HTERT RPE-1 (cell line): ENCODE data around the gene PRKCSH.
"Not testable (repeated sequence)": the region's sequence is repeated elsewhere in the genome, so short reads cannot be mapped to it uniquely, and the experiment has no call there.

Source experiments
- in situ Hi-C: fragments of 300-500 bp; cut with MboI; formaldehyde crosslinking; loops from 4 replicates; pipeline ENCODE4 v1.14.3; 2020; ENCODE audit warnings: low sequenced_read_pairs

Gene PRKCSH

DNA sequence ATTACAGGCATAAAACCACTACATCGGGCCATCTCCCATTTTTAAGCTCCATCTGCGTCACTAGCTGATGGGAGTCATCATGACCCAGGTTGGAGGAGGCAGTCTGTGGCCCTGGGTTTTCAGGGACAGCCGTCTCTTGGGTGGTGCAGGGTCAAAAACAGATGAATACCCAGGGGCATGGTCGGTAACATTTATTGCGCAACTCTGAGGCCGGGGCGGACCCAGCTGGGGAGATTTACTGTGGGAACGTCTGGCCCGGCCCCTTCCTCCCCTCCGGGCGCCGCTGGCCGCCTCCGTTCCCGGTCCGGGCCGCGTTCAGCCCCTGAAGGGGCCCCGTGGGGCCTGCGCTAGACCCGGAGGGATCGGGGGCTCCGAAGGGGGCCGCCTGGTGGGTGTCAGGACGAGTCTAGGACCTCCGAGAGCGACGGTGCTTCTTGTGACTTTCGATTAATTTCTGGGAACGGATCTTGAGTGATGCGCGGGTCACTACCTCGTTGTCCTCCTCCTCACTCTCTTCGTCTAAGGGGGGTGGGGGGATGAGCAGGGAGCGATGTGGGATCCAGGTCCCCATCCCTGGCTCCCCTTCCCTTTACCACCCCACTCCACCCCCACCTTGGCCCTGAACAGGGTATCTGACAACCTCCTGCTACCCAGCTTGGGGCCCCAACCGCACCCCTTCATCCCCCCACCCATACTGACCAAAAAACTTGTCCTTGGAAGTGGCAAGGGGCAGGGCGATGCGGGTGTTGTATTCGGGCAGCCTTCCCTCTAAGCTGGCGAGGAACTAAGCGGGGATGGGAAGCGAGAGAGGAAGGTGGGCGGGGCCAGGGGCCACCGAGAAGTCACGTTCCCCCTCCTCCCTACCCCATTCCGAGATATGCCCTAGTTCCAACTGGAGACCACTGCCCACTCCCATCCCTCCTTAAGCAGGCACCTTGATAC, 14.7 kb upstream of the PRKCSH start:
- in situ Hi-C loops = no loop called here

GRCh38 chr19:11421371-11422098, 13.9 kb upstream of the PRKCSH start:
- in situ Hi-C loops = no loop called here

DNA sequence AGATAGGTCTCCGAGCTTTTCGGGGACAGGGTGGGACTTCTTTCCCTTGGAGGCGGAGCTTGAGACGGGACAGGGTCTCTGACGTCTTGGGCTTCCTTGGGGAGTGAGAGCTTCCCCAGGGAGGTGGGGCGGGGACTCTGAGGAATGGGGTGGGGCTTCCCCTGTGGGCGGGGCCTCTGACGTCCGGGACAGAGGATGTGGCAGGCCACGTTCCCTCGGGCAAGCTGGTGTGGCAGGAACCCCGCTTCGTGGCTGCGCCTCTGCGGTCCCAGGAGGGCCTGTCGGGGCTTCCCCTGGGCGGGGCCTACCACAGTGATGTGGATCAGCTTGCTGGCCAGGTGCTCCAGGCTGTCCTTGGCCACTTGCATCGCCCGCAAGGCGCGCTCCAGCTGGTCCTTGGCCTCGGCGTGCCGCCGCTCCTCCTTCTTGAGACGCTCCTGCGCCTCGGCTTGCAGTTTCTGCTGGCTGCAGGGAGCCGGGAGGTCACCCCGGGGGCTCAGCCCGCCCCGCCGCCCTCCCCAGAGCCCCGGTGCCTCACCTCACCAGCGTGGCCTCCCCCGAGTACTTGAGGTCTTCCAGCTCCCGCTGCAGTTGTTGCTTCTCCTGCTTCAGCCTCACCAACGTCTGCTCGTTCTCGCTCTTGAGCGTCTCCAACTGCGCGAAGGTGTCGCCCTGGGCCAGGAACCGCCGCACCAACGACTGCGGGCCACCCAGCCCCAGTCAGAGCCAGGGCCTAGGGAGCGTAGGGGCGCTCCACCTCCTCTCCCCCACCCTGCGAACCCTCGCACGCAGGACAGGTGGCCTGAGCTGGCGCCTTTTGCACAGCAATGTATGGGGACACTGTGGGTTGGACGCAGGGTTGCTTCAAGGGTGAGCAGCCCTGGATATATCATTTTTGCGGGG, 13.0 kb upstream of the PRKCSH start:
- in situ Hi-C loops = no loop called here

DNA sequence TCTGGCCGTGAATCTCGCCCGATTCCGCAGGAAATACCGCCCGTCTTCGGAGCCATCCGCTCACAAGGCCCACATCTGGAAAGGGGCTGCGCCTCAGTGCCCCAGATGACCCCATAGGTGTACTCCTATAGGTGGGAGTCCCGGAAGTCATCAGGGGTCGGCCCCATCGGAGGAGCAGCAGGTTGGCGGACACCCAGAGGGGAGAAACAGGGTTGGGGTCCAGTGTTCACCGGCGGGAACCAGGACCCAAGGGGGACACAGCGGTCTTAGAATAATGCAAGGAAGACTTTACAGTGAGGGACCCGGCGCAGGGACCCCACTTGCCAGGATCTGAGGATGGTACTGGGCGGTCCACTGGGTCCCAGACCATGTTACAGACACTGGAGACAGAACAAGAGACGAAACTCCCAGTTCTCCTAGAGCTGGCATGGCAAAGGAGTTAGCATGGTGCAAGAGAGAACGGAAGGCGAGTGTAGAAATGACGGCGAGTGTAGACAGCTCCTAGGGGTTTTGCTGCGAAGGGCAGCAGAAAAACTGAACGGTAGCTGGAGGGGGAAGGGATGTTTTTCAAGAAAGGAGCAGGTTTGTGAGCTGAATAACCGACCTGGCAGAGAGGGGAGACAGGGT, 12.2 kb upstream of the PRKCSH start:
- in situ Hi-C loops = no loop called here

GRCh38 chr19:11423791-11424181, 11.6 kb upstream of the PRKCSH start:
- in situ Hi-C loops = no loop called here

GRCh38 chr19:11425719-11426457, 9.5 kb upstream of the PRKCSH start:
- in situ Hi-C loops = no loop called here

DNA sequence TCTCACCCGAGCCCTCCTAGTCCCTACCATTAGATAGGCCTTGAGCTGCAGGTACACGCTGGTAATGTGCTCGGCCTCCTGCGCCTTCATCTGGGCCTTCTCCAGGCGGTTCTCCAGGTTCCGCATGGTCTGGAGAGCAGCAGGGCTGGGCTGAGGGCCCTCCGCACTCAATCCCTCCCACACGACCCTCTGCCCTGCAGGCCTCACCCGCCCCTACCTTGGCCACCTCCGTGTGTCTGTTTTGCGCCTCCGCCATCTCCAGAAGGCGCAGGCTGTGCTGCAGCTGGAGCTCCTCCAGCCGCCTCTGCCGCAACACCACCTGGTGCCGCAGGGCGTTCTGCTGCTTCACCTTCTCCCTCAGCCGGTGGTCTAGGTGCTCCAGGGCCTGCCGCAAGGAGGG, 8.8 kb upstream of the PRKCSH start:
- in situ Hi-C loops = no loop called here

GRCh38 chr19:11433526-11433925, 1.9 kb upstream of the PRKCSH start:
- in situ Hi-C loops = not testable (repeated sequence)

GRCh38 chr19:11434703-11435056, 755 bp upstream of the PRKCSH start:
- in situ Hi-C loops = no loop called here

GRCh38 chr19:11435833-11436313, 438 bp downstream of the PRKCSH start:
- in situ Hi-C loops = no loop called here

DNA sequence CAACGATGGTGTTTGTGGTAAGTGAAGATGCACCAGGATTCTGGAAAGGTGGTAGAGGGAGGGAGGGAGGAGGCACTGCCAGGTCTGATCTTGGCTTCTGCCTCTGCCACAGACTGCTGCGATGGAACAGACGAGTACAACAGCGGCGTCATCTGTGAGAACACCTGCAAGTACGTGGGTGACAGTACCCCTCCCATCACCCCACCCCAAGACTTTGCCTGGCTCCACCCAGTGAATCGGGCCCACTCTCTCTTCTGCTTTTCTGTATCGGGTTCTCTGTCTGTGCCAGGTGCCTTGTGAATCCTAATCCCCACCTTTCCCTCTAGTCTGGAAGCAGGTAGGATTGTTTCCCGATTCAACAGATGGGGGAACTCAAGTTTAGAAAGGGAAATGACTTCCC, 2.5 kb downstream of the PRKCSH start:
- in situ Hi-C loops = no loop called here

- in situ Hi-C loops = no loop called here
Measured at GRCh38 chr19:11444059-11444458, 8.6 kb downstream of the PRKCSH start.

DNA sequence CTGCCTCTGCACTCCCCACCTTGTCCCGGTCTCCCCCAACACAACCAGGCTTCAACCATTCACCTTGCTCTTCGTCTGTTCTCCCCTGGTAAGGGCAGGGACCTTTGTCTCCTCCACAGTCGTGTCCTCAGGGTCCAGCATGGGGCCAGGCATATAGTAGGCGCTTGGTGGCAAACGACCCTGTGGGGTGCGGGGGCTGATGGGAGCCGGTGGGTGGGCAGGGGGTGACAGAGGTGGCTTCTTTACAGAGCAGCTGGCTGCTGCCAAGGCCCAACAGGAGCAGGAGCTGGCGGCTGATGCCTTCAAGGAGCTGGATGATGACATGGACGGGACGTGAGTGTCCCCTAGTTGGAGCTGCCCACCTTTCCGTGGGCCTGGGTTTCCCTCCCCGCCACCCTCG, 9.7 kb downstream of the PRKCSH start:
- in situ Hi-C loops = no loop called here

DNA sequence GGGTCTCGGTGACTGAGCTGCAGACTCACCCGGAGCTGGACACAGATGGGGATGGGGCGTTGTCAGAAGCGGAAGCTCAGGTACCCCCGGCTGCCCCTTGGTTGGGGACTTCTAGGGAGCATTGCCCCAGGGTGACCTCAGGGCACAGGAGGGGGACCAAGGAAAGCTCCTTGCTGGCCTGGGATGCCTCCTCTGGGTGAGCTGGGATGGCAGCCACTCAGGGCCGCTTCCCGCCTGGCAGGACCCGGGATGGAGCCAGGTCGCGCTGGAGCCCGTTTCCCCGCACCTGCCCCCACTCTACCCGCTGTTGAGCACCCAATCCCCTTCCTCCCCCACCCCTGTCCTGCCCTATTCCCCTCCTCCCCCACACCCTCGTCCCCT, 10.8 kb downstream of the PRKCSH start:
- in situ Hi-C loops = no loop called here

DNA sequence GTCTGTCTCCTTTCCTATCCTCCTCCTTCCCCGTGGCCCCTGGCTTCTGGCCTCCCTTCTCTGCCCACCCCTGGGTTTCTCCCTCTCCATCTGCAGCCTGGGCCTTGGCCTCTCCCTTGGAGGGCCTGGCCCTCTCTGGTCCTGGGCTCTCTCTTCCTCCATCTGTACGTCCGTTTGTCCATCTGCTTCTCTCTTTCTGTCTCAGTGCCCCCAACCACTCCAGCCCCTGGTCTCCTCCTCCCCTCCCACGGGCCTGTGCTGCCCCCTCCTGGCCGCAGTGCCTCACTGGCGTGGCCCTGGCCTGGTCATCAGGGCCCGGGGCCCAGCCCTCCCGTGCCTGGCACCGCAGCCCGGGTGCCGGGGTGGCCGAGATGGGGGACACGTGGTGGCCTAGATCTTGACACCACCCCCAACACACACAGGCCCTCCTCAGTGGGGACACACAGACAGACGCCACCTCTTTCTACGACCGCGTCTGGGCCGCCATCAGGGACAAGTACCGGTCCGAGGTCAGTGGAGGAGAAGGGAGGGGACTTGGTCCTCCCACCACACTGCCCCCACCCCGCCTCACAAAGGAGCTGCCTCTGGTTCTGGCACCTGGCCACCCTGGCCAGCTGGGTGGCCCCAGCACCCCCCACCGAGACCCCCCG, 11.3 kb downstream of the PRKCSH start:
- in situ Hi-C loops = no loop called here

- in situ Hi-C loops = no loop called here
Measured at GRCh38 chr19:11447347-11448262, 12.2 kb downstream of the PRKCSH start.

DNA sequence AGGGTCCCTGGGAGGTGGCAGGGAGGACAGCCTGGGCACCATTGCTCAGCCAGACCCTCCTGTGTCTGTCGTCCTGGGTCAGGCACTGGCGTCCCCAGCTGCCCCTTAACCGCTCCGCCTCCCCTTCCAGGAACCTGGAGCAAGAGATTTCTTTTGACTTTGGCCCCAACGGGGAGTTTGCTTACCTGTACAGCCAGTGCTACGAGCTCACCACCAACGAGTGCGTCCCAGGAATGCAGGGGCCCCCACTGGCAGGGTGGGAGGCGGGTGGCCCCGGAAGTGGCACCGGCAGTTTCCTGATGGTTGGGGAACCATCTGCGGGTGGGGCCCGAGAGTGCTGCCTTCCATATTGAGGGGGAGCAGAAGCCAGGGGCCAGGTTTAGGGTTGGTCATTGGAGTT, 13.0 kb downstream of the PRKCSH start:
- in situ Hi-C loops = no loop called here

DNA sequence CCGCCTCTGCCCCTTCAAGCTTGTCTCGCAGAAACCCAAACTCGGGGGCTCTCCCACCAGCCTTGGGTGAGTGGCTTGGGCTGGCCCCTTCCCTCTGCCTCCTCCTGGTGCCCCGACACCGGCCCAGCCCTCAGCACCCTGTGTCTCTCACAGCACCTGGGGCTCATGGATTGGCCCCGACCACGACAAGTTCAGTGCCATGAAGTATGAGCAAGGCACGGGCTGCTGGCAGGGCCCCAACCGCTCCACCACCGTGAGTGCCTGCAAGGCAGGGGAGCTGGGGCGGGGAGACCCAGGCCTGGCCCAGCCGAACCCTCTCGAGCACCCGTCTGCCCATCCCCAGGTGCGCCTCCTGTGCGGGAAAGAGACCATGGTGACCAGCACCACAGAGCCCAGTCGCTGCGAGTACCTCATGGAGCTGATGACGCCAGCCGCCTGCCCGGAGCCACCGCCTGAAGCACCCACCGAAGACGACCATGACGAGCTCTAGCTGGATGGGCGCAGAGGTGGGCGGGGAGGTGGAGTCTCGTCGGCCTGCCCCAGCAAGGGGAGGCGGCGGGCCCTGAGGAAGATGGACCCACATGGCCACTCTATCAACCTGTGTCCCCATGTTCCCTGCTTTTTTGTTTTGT, 13.6 kb downstream of the PRKCSH start:
- in situ Hi-C loops = no loop called here
